ENCODE data around the gene WWOX.

Gene WWOX

GRCh38 chr16:79159261-79160049 lies 1060.0 kb downstream of the WWOX start:
- Histone ChIP-seq H3K4me3 (no peak overlapping the region), H3K27me3 (no peaks in the 10 kb centered on the region), H3K9me3 (no peaks in the 10 kb centered on the region), H3K4me1 (no peaks in the 10 kb centered on the region), H3K27ac (no peak overlapping the region), H3K36me3 (no peaks in the 10 kb centered on the region)
- no peak for TF ChIP-seq CTCF (IDR thresholded peaks at IDR 0.05)
- no peak for DNase-seq
- intact Hi-C loops (cut with DNase I; ENCODE audit: low total_unique reads) = no loop called here

- Histone ChIP-seq H3K36me3 (no peaks in the 10 kb centered on the region), H3K27me3 (no peaks in the 10 kb centered on the region), H3K4me3 (no peak overlapping the region), H3K4me1 (no peaks in the 10 kb centered on the region), H3K27ac (no peak overlapping the region), H3K9me3 (no peaks in the 10 kb centered on the region)
- no peak for TF ChIP-seq CTCF (IDR thresholded peaks at IDR 0.05)
- intact Hi-C loops (cut with DNase I; ENCODE audit: low total_unique reads) = no loop called here
- no peak for DNase-seq
Measured at GRCh38 chr16:79162977-79163376, 1063.5 kb downstream of the WWOX start.

- no peak overlapping the region for H3K4me3 ChIP-seq
- H3K4me1 ChIP-seq = no peaks in the 10 kb centered on the region
- H3K36me3 ChIP-seq = no peaks in the 10 kb centered on the region
- intact Hi-C loops (cut with DNase I; ENCODE audit: low total_unique reads) = no loop called here
- no peaks in the 10 kb centered on the region for H3K9me3 ChIP-seq
- DNase-seq = no peak
- no peak overlapping the region for H3K27ac ChIP-seq
- no peaks in the 10 kb centered on the region for H3K27me3 ChIP-seq
- no peak for TF ChIP-seq CTCF (IDR thresholded peaks at IDR 0.05)
Measured at GRCh38 chr16:79163691-79164387, 1064.4 kb downstream of the WWOX start.

GRCh38 chr16:79164388-79164995 lies 1065.0 kb downstream of the WWOX start:
- intact Hi-C loops (cut with DNase I; ENCODE audit: low total_unique reads) = no loop called here
- DNase-seq = no peak
- no peak overlapping the region for H3K4me3 ChIP-seq

GRCh38 chr16:79165079-79165478 lies 1065.6 kb downstream of the WWOX start:
- Histone ChIP-seq H3K4me1 (peaks cover 0 to 9% (median 0%) of the 10 kb centered on the region in 4 donors), H3K27ac (no peak overlapping the region), H3K4me3 (no peak overlapping the region), H3K9me3 (no peaks in the 10 kb centered on the region), H3K36me3 (no peaks in the 10 kb centered on the region), H3K27me3 (no peaks in the 10 kb centered on the region)
- TF ChIP-seq CTCF (IDR thresholded peaks at IDR 0.05) = no peak
- DNase-seq = no peak
- intact Hi-C loops (cut with DNase I; ENCODE audit: low total_unique reads) = no loop called here

More at GRCh38 chr16:79164388-79164995, 1065.0 kb downstream of the WWOX start:
- TF ChIP-seq CTCF (IDR thresholded peaks at IDR 0.05) = no peak
- Histone ChIP-seq H3K36me3 (no peaks in the 10 kb centered on the region), H3K9me3 (no peaks in the 10 kb centered on the region), H3K27me3 (no peaks in the 10 kb centered on the region), H3K4me1 (peaks cover 0 to 4% (median 0%) of the 10 kb centered on the region in 4 donors), H3K27ac (no peak overlapping the region)

Measured in tibial artery (tissue), 4 donors.